ENCODE data around the gene STYK1. TPM values are rescaled to one million over a fixed set of nuclear protein-coding genes. Genes with fewer than 3 reads are reported as not detected.

Gene STYK1
- total and polyA plus RNA-seq, 9 of the 15 experiments (the other 6 are each of a cell fraction or from before 2014, with no cell fraction given), result 0.31 to 1.8 (median 0.64) TPM

DNA sequence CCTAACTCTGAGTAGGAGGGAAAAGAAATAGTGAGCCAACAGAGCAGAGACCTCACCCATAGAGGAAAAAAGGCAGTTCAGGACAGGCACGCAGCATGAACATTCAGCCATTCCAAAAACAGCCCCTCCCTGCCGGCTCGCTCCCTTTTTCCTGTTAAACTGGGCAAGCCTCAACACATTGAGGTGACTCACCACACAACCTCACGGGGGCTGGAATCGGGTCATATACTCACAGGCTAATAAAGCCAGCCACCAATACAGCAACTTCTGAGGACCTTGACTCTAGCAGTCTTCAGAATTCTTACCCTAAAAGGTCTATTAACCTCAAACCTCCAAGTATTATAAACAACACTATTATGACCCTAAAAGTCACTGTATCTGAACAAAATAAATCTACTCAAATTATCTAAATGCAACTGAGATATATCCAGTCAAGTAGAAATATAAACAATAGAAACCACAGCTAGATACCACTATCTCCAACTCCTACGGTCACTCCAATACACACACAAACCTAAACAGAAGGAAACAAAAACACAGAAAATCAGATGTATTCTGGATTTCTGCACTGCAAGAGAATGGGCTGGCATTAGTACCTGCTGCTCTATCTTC, 43.0 kb upstream of the STYK1 start:
- peaks cover 81% of the 10 kb centered on the region for H3K36me3 ChIP-seq (ENCODE audit: control insufficient read depth, insufficient read depth, low read length)

DNA sequence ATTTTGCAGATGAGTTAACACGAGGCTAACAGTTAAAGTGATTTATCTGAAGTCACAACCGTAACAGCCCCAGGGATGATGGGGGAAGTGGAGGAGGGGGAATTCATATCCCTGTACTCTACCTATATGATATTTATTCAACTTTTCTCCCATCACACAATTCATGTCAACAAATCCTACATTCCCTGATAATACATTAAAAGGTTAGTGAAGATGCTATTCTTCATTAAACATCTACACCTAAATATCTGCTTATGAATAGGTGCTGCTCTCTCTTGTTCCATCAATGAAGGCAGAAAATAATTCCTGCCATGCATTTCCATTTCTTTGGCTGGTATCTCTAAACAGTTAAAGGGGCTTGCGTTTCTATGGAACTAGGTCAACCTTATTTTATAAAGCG, 42.4 kb upstream of the STYK1 start:
- in situ Hi-C loops (cut with MboI), result no loop called here
- ChIA-PET CTCF (ENCODE audit: low intra/inter-chr PET ratio) (no interaction called here), POLR2A (no interaction called here)
- intact Hi-C loops (cut with micrococcal nuclease), result no loop called here
- Histone ChIP-seq H3K27ac (ENCODE audit: extremely low read depth, low read depth, low read length) (no peak overlapping the region), H3K27me3 (ENCODE audit: control insufficient read depth in 2 of 2, insufficient read depth in 2 of 2, low read length in 2 of 2) (no peaks in the 10 kb centered on the region), H3K9ac (ENCODE audit: insufficient read depth in 1 of 2, low read depth in 2 of 2, low read length in 2 of 2) (no peak overlapping the region), H3K79me2 (ENCODE audit: control insufficient read depth, insufficient read depth, low read length) (peaks cover 54% of the 10 kb centered on the region), H3K4me3 (no peak overlapping the region), H2AFZ (ENCODE audit: low read depth, low read length) (no peak overlapping the region), H4K20me1 (replicated peaks; ENCODE audit: control insufficient read depth, insufficient read depth, low read length) (no peaks in the 10 kb centered on the region), H3K9me1 (ENCODE audit: control insufficient read depth, insufficient read depth, low read length) (no peaks in the 10 kb centered on the region), H3K4me2 (ENCODE audit: insufficient read depth, low read length) (no peak overlapping the region), H3K4me1 (replicated peaks in 1 of 2; ENCODE audit: control insufficient read depth in 2 of 2, insufficient read depth in 2 of 2, low read length in 2 of 2) (peaks cover 0 to 3% of the 10 kb centered on the region in 2 experiments; a peak in 1 of 5 replicates), H3K9me3 (replicated peaks; ENCODE audit: control insufficient read depth, insufficient read depth, low read depth, low read length) (no peaks in the 10 kb centered on the region), H3K36me3 (ENCODE audit: control insufficient read depth, insufficient read depth, low read length) (peaks cover 87% of the 10 kb centered on the region)
- ATAC-seq (no peak), DNase-seq (ENCODE audit: extremely low read depth in 1 of 4, low spot score in 3 of 4) (no peak), FAIRE-seq (no peak)
- no peak for TF ChIP-seq RFX1 (IDR thresholded peaks at IDR 0.05)
- no peak for TF ChIP-seq L3MBTL2 (IDR thresholded peaks at IDR 0.05)
- TF ChIP-seq EWSR1 (IDR thresholded peaks at IDR 0.05; ENCODE audit: borderline replicate concordance, low read depth, partially characterized antibody), result no peak
- TF ChIP-seq ZNF778 (CRISPR knock-in tag; IDR thresholded peaks at IDR 0.05), result no peak
- TF ChIP-seq ZNF133 (CRISPR knock-in tag; IDR thresholded peaks at IDR 0.05), result no peak
- no peak for TF ChIP-seq E4F1 (CRISPR knock-in tag; IDR thresholded peaks at IDR 0.05; ENCODE audit: borderline replicate concordance)
- 91% methylated on average over 3 of the region's 4 CpGs for WGBS (ENCODE audit: insufficient coverage, low coverage, missing lambda C conversion rate)
- no TSS peak for BruUV-seq (replicated peaks)

More for the DNA sequence above, 43.0 kb upstream of the STYK1 start:
- Histone ChIP-seq H2AFZ (ENCODE audit: low read depth, low read length) (no peak overlapping the region), H3K9me1 (ENCODE audit: control insufficient read depth, insufficient read depth, low read length) (no peaks in the 10 kb centered on the region), H3K4me1 (replicated peaks in 1 of 2; ENCODE audit: control insufficient read depth in 2 of 2, insufficient read depth in 2 of 2, low read length in 2 of 2) (peaks cover 0 to 3% of the 10 kb centered on the region in 2 experiments; a peak in 1 of 5 replicates), H3K27me3 (ENCODE audit: control insufficient read depth in 2 of 2, insufficient read depth in 2 of 2, low read length in 2 of 2) (no peaks in the 10 kb centered on the region), H4K20me1 (replicated peaks; ENCODE audit: control insufficient read depth, insufficient read depth, low read length) (0 out of 2 replicates have a peak, but pooled peaks cover 2% of the 10 kb centered on the region), H3K79me2 (ENCODE audit: control insufficient read depth, insufficient read depth, low read length) (peaks cover 59% of the 10 kb centered on the region), H3K4me3 (no peak overlapping the region), H3K27ac (ENCODE audit: extremely low read depth, low read depth, low read length) (no peak overlapping the region), H3K9me3 (replicated peaks; ENCODE audit: control insufficient read depth, insufficient read depth, low read depth, low read length) (no peaks in the 10 kb centered on the region), H3K4me2 (ENCODE audit: insufficient read depth, low read length) (no peak overlapping the region), H3K9ac (ENCODE audit: insufficient read depth in 1 of 2, low read depth in 2 of 2, low read length in 2 of 2) (no peak overlapping the region)
- no TSS peak for BruUV-seq (replicated peaks)
- CTCF ChIA-PET (ENCODE audit: low intra/inter-chr PET ratio), result no interaction called here
- no peak for TF ChIP-seq ELF2 (CRISPR knock-in tag; IDR thresholded peaks at IDR 0.05)
- peak; percentile 84 for TF ChIP-seq FOSL1 (tag; conservative IDR thresholded peaks at IDR 0.05)
- intact Hi-C loops (cut with micrococcal nuclease), result no loop called here
- no peak for ATAC-seq
- POLR2A ChIA-PET, result no interaction called here
- in situ Hi-C loops (cut with MboI), result no loop called here
- no peak for DNase-seq (ENCODE audit: extremely low read depth in 1 of 4, low spot score in 3 of 4)
- 74% methylated on average over 6 of the region's 6 CpGs for WGBS (ENCODE audit: insufficient coverage, low coverage, missing lambda C conversion rate)
- no peak for FAIRE-seq

Measured in K562 (cell line).